Measurements from ENCODE around the gene KIF2C. TPM values are rescaled to one million over a fixed set of nuclear protein-coding genes. Genes with fewer than 3 reads are reported as not detected.

Gene KIF2C
- total RNA-seq, 1 experiment from 2014 or later = 98.7 TPM

- H4K20me1 ChIP-seq (ENCODE audit: low read length) = no peaks in the 10 kb centered on the region
- no peaks in the 10 kb centered on the region for H3K79me2 ChIP-seq (ENCODE audit: low read length)
- no peaks in the 10 kb centered on the region for H3K36me3 ChIP-seq (ENCODE audit: low read depth, low read length)
- H3K4me1 ChIP-seq (ENCODE audit: insufficient read depth, low read length) = peaks cover 7% of the 10 kb centered on the region
- ChIA-PET CTCF (no interaction called here), POLR2A (ENCODE audit: unreplicated experiment) (interaction anchor here (0.7 kb wide), 1 partner anchor 46 kb away, joined by 3 read pairs; no protein-coding TSS in a partner anchor)
- ATAC-seq (no peak), DNase-seq (no peak)
- H3K4me3 ChIP-seq (ENCODE audit: low read length) = no peak overlapping the region
- TF ChIP-seq EZH2 (IDR thresholded peaks at IDR 0.05; ENCODE audit: low read length, unreplicated experiment) (no peak), CTCF (conservative IDR thresholded peaks at IDR 0.05; ENCODE audit: low read depth, low read length) (no peak), EZH2phosphoT487 (IDR thresholded peaks at IDR 0.05; ENCODE audit: borderline replicate concordance, low read length) (no peak)
- H3K4me2 ChIP-seq (ENCODE audit: low read length) = no peak overlapping the region
- H3K27ac ChIP-seq (ENCODE audit: low read length) = no peak overlapping the region
- no peaks in the 10 kb centered on the region for H3K9me2 ChIP-seq (replicated peaks; ENCODE audit: low read length)
- no peak overlapping the region for H3K9ac ChIP-seq (ENCODE audit: low read length)
- BruUV-seq (replicated peaks) = no TSS peak
- H3K9me3 ChIP-seq (ENCODE audit: low read length) = no peaks in the 10 kb centered on the region
- no peaks in the 10 kb centered on the region for H3K27me3 ChIP-seq (ENCODE audit: low read length)
- intact Hi-C loops (cut with micrococcal nuclease) = no loop called here
- peaks cover 3% of the 10 kb centered on the region for H3F3A ChIP-seq (ENCODE audit: low read length, unreplicated experiment)
- no peak overlapping the region for H2AFZ ChIP-seq (ENCODE audit: low read length)
These were observed 21.5 kb upstream of the KIF2C start for GRCh38 chr1:44718091-44718490.

- Histone ChIP-seq H3K4me1 (ENCODE audit: insufficient read depth, low read length) (no peaks in the 10 kb centered on the region), H2AFZ (ENCODE audit: low read length) (no peak overlapping the region), H3K27ac (ENCODE audit: low read length) (no peak overlapping the region), H3K4me3 (ENCODE audit: low read length) (no peak overlapping the region), H3K36me3 (ENCODE audit: low read depth, low read length) (no peaks in the 10 kb centered on the region), H3K4me2 (ENCODE audit: low read length) (no peak overlapping the region), H4K20me1 (ENCODE audit: low read length) (no peaks in the 10 kb centered on the region), H3K9me3 (ENCODE audit: low read length) (no peaks in the 10 kb centered on the region), H3K27me3 (ENCODE audit: low read length) (no peaks in the 10 kb centered on the region), H3K79me2 (ENCODE audit: low read length) (no peaks in the 10 kb centered on the region), H3F3A (ENCODE audit: low read length, unreplicated experiment) (peaks cover 3% of the 10 kb centered on the region), H3K9ac (ENCODE audit: low read length) (no peak overlapping the region), H3K9me2 (replicated peaks; ENCODE audit: low read length) (no peaks in the 10 kb centered on the region)
- intact Hi-C loops (cut with micrococcal nuclease) = no loop called here
- POLR2A ChIA-PET (ENCODE audit: unreplicated experiment) = interaction anchor here (0.6 kb wide), 1 partner anchor 11 kb away, joined by 7 read pairs; no protein-coding TSS in a partner anchor
- no peak for ATAC-seq
- no peak for DNase-seq
- CTCF ChIA-PET = no interaction called here
- no TSS peak for BruUV-seq (replicated peaks)
- TF ChIP-seq CTCF (conservative IDR thresholded peaks at IDR 0.05; ENCODE audit: low read depth, low read length) (no peak), EZH2phosphoT487 (IDR thresholded peaks at IDR 0.05; ENCODE audit: borderline replicate concordance, low read length) (no peak), EZH2 (IDR thresholded peaks at IDR 0.05; ENCODE audit: low read length, unreplicated experiment) (no peak)
These were observed 20.3 kb upstream of the KIF2C start for GRCh38 chr1:44719318-44719717.

GRCh38 chr1:44720281-44720680, 19.4 kb upstream of the KIF2C start:
- POLR2A ChIA-PET (ENCODE audit: unreplicated experiment) = no interaction called here

More at GRCh38 chr1:44720281-44720680, 19.4 kb upstream of the KIF2C start:
- CTCF ChIA-PET = no interaction called here
- Histone ChIP-seq H3K36me3 (ENCODE audit: low read depth, low read length) (no peaks in the 10 kb centered on the region), H3K4me3 (ENCODE audit: low read length) (no peak overlapping the region), H3K27me3 (ENCODE audit: low read length) (no peaks in the 10 kb centered on the region), H3F3A (ENCODE audit: low read length, unreplicated experiment) (peaks cover 3% of the 10 kb centered on the region), H3K27ac (ENCODE audit: low read length) (no peak overlapping the region), H3K79me2 (ENCODE audit: low read length) (no peaks in the 10 kb centered on the region), H3K4me1 (ENCODE audit: insufficient read depth, low read length) (no peaks in the 10 kb centered on the region), H3K9ac (ENCODE audit: low read length) (no peak overlapping the region), H4K20me1 (ENCODE audit: low read length) (no peaks in the 10 kb centered on the region), H3K4me2 (ENCODE audit: low read length) (no peak overlapping the region), H3K9me2 (replicated peaks; ENCODE audit: low read length) (no peaks in the 10 kb centered on the region), H3K9me3 (ENCODE audit: low read length) (no peaks in the 10 kb centered on the region), H2AFZ (ENCODE audit: low read length) (no peak overlapping the region)
- DNase-seq = no peak
- ATAC-seq = no peak
- TF ChIP-seq EZH2 (IDR thresholded peaks at IDR 0.05; ENCODE audit: low read length, unreplicated experiment) = no peak
- TF ChIP-seq CTCF (conservative IDR thresholded peaks at IDR 0.05; ENCODE audit: low read depth, low read length) = no peak
- no peak for TF ChIP-seq EZH2phosphoT487 (IDR thresholded peaks at IDR 0.05; ENCODE audit: borderline replicate concordance, low read length)
- BruUV-seq (replicated peaks) = no TSS peak
- intact Hi-C loops (cut with micrococcal nuclease) = no loop called here
